Stimulated activated CD8-positive, alpha-beta memory T cell treated with anti-CD3 and anti-CD28 coated beads, Interleukin-4, amount 100 ng/mL, for 48 hours (primary cell): Measurements from ENCODE around the gene BTBD2.

Source experiments
- DNase-seq: peaks from one replicate; pipeline ENCODE4 v3.0.0-alpha.2; 2020

The BTBD2 gene

GRCh38 chr19:2015608-2015950, at the start of gene BTBD2:
Gene BTBD2, minus strand, starts transcription at chr19:2015714. Its CDS starts 11 bp downstream, at chr19:2015703.
- DNase-seq: peak; percentile 73

DNA sequence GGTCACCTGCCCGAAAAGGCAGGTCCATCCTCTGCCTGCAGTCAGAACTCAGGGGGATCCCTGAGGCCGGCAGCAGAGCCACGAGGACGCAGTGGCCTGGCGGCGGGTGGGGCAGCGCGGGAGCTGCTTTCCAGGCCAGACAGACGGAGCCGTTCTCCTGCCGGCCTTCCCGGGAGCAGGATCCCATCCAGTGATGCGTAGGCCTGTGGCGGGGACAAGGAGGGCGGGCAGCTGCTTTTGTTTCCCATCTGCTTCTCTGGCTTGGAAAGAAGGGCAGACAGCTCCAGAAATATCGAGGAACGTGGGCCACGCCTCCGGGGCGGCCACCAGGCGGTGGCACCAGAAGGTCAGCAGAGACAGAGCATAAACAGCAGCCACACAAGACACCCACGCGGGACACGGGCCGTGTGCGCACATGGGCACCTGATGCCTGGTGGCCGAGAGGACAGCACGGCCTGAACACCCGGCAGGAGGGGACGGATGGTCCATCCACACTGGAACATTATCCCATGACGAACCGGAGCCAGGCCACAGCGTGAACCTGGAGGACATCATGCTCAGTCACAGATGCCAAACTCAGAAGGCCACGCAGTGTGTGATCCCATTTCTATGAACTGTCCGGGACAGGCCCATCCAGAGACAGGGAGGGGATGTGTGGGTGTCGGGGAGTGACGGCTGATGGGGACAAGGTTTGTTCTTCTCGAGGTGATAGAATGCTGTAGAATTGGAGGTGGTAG, 49.4 kb upstream of the BTBD2 start:
- DNase-seq: no peak

DNA sequence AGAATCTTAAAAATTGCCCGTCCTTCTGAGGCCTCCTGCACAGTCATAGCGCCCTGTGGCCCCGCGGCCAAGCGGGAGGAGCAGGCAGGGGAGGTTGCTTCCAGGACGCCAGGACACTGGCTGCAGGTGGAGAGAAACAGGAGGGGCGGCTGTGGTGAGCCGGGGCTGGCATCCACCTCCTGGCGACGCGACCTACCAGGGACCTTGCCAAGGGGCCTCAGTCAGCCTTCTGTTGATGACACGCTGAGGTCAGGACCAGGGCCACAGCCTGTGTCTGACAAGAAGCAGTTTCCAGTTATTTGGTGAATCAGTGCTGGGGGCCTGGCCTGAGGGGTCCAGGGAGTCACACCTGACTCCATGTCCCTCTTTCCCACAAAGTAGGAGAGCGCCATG, 48.9 kb upstream of the BTBD2 start:
- no peak for DNase-seq

DNA sequence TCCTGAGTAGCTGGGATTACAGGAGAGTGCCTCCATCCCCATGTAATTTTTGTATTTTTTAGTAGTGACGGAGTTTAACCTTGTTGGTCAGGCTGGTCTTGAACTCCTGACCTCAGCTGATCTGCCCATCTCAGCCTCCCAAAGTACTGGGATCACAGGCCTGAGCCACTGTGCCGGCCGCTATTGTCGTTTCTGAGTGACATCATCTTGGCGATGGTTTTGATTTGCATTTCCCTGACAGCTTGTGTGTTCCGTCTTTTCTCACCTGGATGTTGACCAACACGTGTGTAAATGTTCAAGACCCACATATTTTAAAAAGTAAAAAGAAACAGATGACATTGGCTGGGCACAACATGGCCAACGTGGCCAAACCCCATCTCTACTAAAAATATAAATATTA, 48.3 kb upstream of the BTBD2 start:
- DNase-seq: no peak

- DNase-seq: no peak
Observed at GRCh38 chr19:2062770-2063169, 47.3 kb upstream of the BTBD2 start.

- no peak for DNase-seq
Observed at GRCh38 chr19:2062389-2062729, 46.8 kb upstream of the BTBD2 start.

GRCh38 chr19:2061495-2062388, 46.2 kb upstream of the BTBD2 start:
- DNase-seq: peak; percentile 100

GRCh38 chr19:2060884-2061494, 45.5 kb upstream of the BTBD2 start:
- DNase-seq: peak; percentile 65

GRCh38 chr19:2059422-2060201, 44.1 kb upstream of the BTBD2 start:
- DNase-seq: no peak

- no peak for DNase-seq
Observed at GRCh38 chr19:2058570-2059421, 43.3 kb upstream of the BTBD2 start.

DNA sequence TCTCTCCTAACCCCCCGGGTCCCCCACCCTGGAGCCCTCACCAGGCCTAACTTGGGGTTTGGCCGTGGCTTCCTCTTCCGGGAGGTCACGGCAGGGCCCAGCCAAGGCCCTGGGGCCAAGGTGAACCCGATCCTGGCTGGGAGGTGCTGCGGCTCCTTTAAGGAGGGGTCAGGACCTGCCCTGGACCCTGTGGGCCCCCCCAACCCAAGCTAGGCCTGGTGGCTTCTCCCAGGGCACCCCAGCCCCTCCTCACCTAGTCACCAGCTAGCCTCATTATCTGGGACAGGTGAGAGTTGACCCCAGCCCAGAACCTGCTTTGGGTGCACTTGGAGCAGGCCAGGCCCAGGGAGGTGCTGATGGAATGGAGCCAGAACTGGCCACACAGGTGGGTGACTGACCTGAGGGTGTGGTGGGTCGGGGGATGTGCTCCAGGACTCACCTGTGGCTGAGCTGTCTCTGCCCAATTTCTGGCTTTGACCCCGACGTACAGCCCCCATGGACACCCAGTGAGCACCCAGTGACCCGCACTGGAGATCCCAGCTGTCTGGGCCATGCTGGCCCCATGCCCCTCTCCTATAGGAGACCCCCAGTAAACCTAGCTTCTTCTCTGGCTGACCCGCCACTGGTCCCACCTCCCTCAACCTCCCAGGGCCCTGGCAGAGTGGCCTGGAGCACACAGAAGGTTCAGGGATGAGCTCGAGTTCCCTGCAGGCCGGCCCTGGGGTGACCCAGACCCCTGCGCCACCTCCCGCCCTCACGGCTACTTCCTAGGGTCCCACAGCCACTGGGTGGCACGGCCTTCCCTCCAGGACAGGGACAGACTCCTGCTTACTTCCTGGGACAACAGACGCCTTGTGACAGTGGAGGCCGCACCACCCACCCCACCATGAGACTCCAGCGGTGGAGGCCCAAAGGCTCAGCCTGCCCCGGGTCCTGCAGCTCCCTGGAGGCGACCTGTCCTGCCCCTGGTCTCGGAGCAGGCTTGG, 42.3 kb upstream of the BTBD2 start:
- DNase-seq: no peak

DNA sequence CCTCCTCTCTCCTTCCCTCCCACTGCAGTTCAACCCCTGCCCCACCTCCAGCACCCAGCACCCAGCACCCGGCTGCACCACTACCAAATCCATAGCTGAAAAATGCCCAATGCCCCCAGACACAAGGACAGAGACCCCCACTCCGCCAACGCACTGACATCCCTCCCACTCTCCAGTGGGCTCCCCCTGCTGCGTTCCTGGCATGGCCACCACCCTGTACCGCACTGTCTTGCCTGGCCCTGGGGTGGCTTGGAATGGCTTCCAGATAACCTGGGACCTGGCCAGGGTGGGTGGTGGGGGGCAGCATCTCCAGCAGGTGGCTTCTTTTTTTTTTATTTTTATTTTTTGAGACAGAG, 41.3 kb upstream of the BTBD2 start:
- no peak for DNase-seq

GRCh38 chr19:2055931-2056836, 40.7 kb upstream of the BTBD2 start:
- DNase-seq: no peak

DNA sequence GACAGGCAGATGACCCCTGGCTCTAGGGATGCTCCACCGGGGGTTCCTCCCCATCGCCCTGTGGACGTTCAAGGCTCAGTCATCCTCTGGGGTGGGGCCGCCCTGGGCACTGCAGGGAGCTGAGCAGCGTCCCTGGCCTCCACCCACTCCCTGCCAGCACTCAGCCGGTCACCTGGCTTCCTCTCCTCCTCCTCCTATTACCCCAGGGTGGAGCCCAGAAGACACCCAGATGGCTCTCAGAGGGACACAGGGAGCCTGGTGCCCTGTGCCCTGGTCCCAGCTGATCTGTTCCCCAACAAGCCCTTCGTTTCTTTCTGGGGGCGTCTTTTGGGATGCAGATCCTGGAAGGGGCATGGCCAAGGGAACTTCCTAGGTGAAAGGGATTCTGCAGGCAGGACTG, 39.2 kb upstream of the BTBD2 start:
- no peak for DNase-seq

- DNase-seq: no peak
Observed at GRCh38 chr19:2053601-2054389, 38.3 kb upstream of the BTBD2 start.

DNA sequence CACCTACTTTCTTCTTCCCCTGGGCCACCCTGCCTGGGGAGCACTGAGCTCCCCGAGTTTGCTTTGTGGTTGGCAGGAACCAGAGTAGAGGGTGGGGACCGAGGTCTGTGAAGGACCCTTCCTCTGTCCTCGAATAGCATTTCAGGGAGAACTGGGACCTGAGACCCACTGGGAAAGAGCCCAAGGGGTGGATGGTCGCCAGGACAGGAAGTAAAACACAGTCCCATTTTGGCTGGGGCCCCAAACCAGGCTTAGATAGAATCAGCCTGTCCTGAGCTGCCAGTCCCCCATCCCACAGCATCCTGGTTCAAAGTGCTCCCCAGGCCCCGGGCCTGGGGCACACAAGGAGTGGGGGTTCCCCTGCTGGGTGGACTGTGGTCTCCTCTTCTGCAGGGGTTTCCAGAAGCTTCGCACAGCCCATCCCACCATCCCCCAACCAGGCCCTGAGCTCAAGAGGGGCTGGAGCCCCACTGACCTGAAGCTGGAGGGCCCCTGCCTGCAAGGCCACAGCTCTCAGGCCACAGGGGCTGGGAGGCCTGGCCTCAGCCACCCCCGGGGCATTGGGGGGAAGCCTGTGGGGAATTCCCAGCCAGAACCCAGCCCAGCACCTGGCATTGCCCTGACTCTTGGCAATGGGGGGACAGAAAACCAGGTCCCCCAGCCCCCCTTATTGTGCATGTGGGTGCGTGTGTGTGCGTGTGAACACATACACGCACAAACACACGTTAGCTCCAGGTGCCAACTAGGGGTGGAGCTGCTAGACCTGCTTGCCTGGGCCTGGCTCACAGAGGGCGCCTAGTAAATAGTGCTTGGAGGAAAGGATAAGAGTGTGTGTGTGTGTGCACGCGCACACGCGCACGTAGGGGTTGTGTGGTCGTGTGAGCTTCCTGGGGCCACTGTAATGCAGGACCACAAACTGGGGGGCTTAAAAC, 36.5 kb upstream of the BTBD2 start:
- DNase-seq: peak; percentile 58

- peak; percentile 98 for DNase-seq
Observed at GRCh38 chr19:2050991-2051772, 35.7 kb upstream of the BTBD2 start, which contains the start of gene MKNK2. Gene MKNK2, minus strand, starts transcription at chr19:2051244. Its CDS starts 393 bp downstream, at chr19:2050851.
